Measurements from ENCODE around the gene TRIM14. TPM values are rescaled to one million over a fixed set of nuclear protein-coding genes. Genes with fewer than 3 reads are reported as not detected.
A peak's percentile ranks its signal among the peaks of the same experiment; 100 is the strongest.
"Not testable (repeated sequence)": the region's sequence is repeated elsewhere in the genome, so short reads cannot be mapped to it uniquely, and the experiment has no call there.

Gene TRIM14
- total and polyA plus RNA-seq, 5 donors: 1.2 to 8.1 (median 4.0) TPM

DNA sequence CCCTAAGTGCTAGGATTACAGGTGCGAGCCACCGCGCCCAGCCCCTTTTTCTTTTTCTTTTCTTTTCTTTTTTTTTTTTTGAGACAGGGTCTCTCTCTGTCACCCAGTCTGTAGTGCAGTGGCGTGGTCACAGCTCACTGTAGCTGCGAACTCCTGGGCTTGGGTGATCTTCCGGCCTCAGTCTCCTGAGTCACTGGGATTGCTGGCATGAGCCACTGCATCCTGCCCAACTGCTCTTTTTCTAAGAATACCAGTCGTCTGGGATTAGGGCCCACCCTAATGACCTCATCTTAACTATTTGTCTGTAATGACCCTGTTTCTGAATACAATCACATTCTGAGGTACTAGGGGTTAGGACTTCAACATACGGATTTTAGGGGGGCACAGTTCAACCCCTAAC, 96.6 kb downstream of the TRIM14 start:
- Histone ChIP-seq H3K4me3 (ENCODE audit: low read length) (no peak overlapping the region), H3K4me1 (ENCODE audit: control insufficient read depth, insufficient read depth, low read length) (no peaks in the 10 kb centered on the region), H3K27me3 (ENCODE audit: control insufficient read depth, insufficient read depth) (no peaks in the 10 kb centered on the region), H3K27ac (ENCODE audit: low read length) (no peak overlapping the region), H3K9me3 (ENCODE audit: control insufficient read depth, low read length) (no peaks in the 10 kb centered on the region)
- WGBS: 75% methylated on average over 8 of the region's 8 CpGs
- ATAC-seq (peak in 1 of 2 donors; percentile 73), DNase-seq (peak in 1 of 3 donors; percentile 23)
- intact Hi-C loops (cut with DNase I): no loop called here

DNA sequence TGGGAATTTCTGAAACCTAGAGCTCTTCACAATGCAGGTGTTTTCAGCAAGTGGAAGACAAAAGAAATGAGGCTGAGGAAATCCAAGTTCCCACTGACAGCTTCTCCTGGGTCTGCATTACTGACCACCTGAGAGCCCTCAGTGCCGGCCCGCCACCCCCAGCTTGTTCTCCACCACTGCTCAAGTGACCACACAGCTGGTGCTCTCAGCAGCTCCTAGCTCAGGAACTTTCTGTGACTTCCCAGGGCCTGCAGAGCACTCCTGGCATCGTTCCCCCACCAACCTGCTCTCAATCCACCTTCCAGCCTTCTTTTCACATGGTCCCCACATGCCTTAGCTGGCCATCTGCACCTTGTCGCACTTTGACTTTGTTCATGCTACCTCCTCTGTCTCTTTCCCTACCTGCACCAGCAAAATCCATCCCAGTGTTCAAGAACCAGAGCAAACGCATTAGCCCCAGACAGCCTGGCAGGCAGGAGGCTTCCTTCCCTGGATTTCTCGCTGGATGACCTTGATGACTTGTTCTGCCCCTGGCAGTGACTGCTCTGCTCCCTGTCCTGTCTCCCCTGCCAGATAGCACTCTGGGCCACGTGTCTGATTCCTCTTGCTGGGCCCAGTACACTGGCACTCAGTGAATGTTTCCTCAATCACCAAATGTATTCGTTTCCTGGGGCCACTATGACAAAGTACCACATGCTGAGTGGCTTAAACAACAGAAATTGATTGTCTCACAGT, 97.5 kb downstream of the TRIM14 start:
- Histone ChIP-seq H3K4me3 (ENCODE audit: low read length) (no peak overlapping the region), H3K27ac (ENCODE audit: low read length) (peak overlapping the region; percentile 76), H3K27me3 (ENCODE audit: control insufficient read depth, insufficient read depth) (no peaks in the 10 kb centered on the region), H3K4me1 (ENCODE audit: control insufficient read depth, insufficient read depth, low read length) (no peaks in the 10 kb centered on the region), H3K9me3 (ENCODE audit: control insufficient read depth, low read length) (no peaks in the 10 kb centered on the region)
- intact Hi-C loops (cut with DNase I): no loop called here
- 68% methylated on average over 8 of the region's 8 CpGs for WGBS
- DNase-seq: peak in 2 of 3 donors; percentile 29 to 56
- peak; percentile 70 to 82 for ATAC-seq

DNA sequence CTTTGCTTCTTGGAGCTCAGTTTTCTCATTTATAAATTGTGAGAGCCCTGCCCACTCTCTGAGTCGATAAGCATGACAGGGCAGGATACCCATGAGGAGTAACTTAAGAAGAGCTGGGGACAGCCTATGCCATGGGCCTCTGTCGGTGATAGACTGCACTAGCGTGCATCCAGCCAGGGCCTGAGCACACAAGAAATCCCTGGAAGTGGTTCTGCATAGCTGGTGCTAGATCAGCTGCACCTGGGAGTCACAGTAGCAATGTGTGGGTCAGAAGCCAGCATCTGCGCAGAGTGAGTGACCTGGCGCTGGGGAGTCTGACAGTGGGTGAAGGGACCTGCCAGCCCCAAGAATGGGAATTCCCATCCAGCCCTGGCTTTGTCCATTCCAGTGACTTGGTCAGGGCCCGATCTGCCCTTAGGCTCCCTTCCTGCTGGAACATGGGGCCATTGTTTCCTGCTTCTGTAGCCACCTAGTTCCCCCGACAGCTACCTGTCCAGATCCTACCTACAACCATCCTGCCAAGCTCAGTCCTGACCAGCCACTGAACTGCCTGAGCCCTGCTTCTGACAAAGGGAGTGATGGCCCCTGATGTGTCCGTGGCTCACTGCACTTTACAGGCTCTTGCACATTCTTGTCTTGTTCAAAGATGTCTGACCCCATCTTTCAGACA, 98.4 kb downstream of the TRIM14 start:
- ATAC-seq: no peak
- H3K27ac ChIP-seq (ENCODE audit: low read length): no peak overlapping the region
- intact Hi-C loops (cut with DNase I): no loop called here
- H3K9me3 ChIP-seq (ENCODE audit: control insufficient read depth, low read length): no peaks in the 10 kb centered on the region
- no peak overlapping the region for H3K4me3 ChIP-seq (ENCODE audit: low read length)
- no peak for DNase-seq
- 93% methylated on average over 8 of the region's 8 CpGs for WGBS
- no peaks in the 10 kb centered on the region for H3K27me3 ChIP-seq (ENCODE audit: control insufficient read depth, insufficient read depth)
- H3K4me1 ChIP-seq (ENCODE audit: control insufficient read depth, insufficient read depth, low read length): no peaks in the 10 kb centered on the region

- ATAC-seq; H3K4me1 ChIP-seq (ENCODE audit: control insufficient read depth, insufficient read depth, low read length); intact Hi-C loops (cut with DNase I); H3K27ac ChIP-seq (ENCODE audit: low read length); H3K4me3 ChIP-seq (ENCODE audit: low read length); H3K9me3 ChIP-seq (ENCODE audit: control insufficient read depth, low read length); DNase-seq; H3K27me3 ChIP-seq (ENCODE audit: control insufficient read depth, insufficient read depth): not testable (repeated sequence)
- WGBS: 92% methylated on average over 5 of the region's 5 CpGs
Measured at GRCh38 chr9:98019869-98020268, 99.2 kb downstream of the TRIM14 start.

Other genes starting within 250 kb of the TRIM14 start
- gene TRMO, start 196.7 kb downstream of the TRIM14 start, total RNA-seq: 1 to 10 TPM; 7.7 to 9.5 (median 8.3) TPM
- 5.3 TPM for gene TRMO, start 196.7 kb downstream of the TRIM14 start, polyA plus RNA-seq
- not detected for gene HEMGN, start 181.1 kb downstream of the TRIM14 start, total RNA-seq
- gene HEMGN, start 181.1 kb downstream of the TRIM14 start, polyA plus RNA-seq: not detected
- 10 to 100 TPM; 60.4 to 74.5 (median 68.7) TPM for gene ANP32B, start 135.9 kb downstream of the TRIM14 start, total RNA-seq
- 61.5 TPM for gene ANP32B, start 135.9 kb downstream of the TRIM14 start, polyA plus RNA-seq
- gene NANS, start 62.5 kb downstream of the TRIM14 start, total RNA-seq: 10 to 100 TPM; 25.0 to 32.4 (median 30.2) TPM
- gene NANS, start 62.5 kb downstream of the TRIM14 start, polyA plus RNA-seq: 37.2 TPM
- under 1 TPM; 0.11 to 0.43 (median 0.26) TPM for gene CORO2A, start 73.4 kb upstream of the TRIM14 start, total RNA-seq
- gene CORO2A, start 73.4 kb upstream of the TRIM14 start, polyA plus RNA-seq: 0.09 TPM
- gene TBC1D2, start 136.4 kb upstream of the TRIM14 start, total RNA-seq: 1 to 10 TPM; 2.5 to 3.5 (median 3.2) TPM
- 1.6 TPM for gene TBC1D2, start 136.4 kb upstream of the TRIM14 start, polyA plus RNA-seq